SW480 (cell line): ENCODE data around the gene BMPER.
A peak's percentile ranks its signal among the peaks of the same experiment; 100 is the strongest.

Experiments used
- DNase-seq: peaks from one replicate; pipeline ENCODE4 v3.0.0-alpha.2; 2016; ENCODE audit warnings: low spot score

Gene BMPER

GRCh38 chr7:34177476-34177875 lies 272.1 kb downstream of the BMPER start:
- no peak for DNase-seq

- no peak for DNase-seq
Measured at GRCh38 chr7:34181271-34181958, 276.1 kb downstream of the BMPER start.

- DNase-seq = peak; percentile 26
Measured at GRCh38 chr7:34184466-34184865, 279.1 kb downstream of the BMPER start.

GRCh38 chr7:34187798-34188307 lies 282.5 kb downstream of the BMPER start:
- DNase-seq = no peak

- no peak for DNase-seq
Measured at GRCh38 chr7:34189031-34189430, 283.7 kb downstream of the BMPER start.

- DNase-seq = no peak
Measured at GRCh38 chr7:34190299-34190698, 285.0 kb downstream of the BMPER start.

GRCh38 chr7:34191162-34191561 lies 285.8 kb downstream of the BMPER start:
- no peak for DNase-seq

- no peak for DNase-seq
Measured at GRCh38 chr7:34191771-34192479, 286.6 kb downstream of the BMPER start.

- no peak for DNase-seq
Measured at GRCh38 chr7:34192906-34193305, 287.6 kb downstream of the BMPER start.

- DNase-seq = no peak
Measured at GRCh38 chr7:34198231-34198641, 292.9 kb downstream of the BMPER start.
